HepG2 (cell line): ENCODE data around the gene STK38L. TPM values are rescaled to one million over a fixed set of nuclear protein-coding genes. Genes with fewer than 3 reads are reported as not detected.

Experiments
- BHLHE40 ChIP-seq: IDR thresholded peaks from 2 replicates; pipeline ENCODE4 v1.6.1; 2011; ENCODE audit warnings: low read length, improper control_type of control experiment
- KDM1A ChIP-seq: IDR thresholded peaks from 2 replicates; pipeline ENCODE4 v1.6.1; 2016; ENCODE audit warnings: missing compliant biosample characterization
- PHF5A ChIP-seq: IDR thresholded peaks from one replicate; pipeline ENCODE4 v1.6.1; 2018; ENCODE audit warnings: low read depth, missing genetic modification reagents; ENCODE audit not compliant: unreplicated experiment
- PITX1 ChIP-seq: sonication (generic); formaldehyde crosslinking; IDR thresholded peaks from 2 replicates; pipeline ENCODE4 v1.5.1; 2020; ENCODE audit warnings: mild to moderate bottlenecking, missing genetic modification reagents
- RARA ChIP-seq: IDR thresholded peaks from 2 replicates; pipeline ENCODE4 v1.6.1; 2016; ENCODE audit warnings: missing genetic modification reagents, missing compliant biosample characterization
- RARG ChIP-seq: sonication (generic); formaldehyde crosslinking; IDR thresholded peaks from 2 replicates; pipeline ENCODE4 v1.4.0; 2020; ENCODE audit warnings: low read depth, mild to moderate bottlenecking, missing genetic modification reagents
- REPIN1 ChIP-seq: sonication (generic); formaldehyde crosslinking; IDR thresholded peaks from 2 replicates; pipeline ENCODE4 v1.8.0; 2022; ENCODE audit warnings: missing genetic modification reagents, low read depth, mild to moderate bottlenecking, borderline replicate concordance
- SP5 ChIP-seq: IDR thresholded peaks from 2 replicates; pipeline ENCODE4 v1.6.1; 2016; ENCODE audit warnings: low read depth, borderline replicate concordance
- STAG1 ChIP-seq: sonication (generic); formaldehyde crosslinking; IDR thresholded peaks from 2 replicates; pipeline ENCODE4 v1.4.0; 2020; ENCODE audit warnings: missing genetic modification reagents
- TBP ChIP-seq: sonication (generic); formaldehyde crosslinking; IDR thresholded peaks from 2 replicates; pipeline ENCODE4 v1.5.0; 2020; ENCODE audit warnings: missing genetic modification reagents
- ZFAT ChIP-seq: sonication (generic); formaldehyde crosslinking; conservative IDR thresholded peaks from 2 replicates; pipeline ENCODE4 v1.8.1; 2023; ENCODE audit warnings: missing genetic modification reagents, inconsistent platforms
- ZFP36L2 ChIP-seq: sonication (generic); formaldehyde crosslinking; IDR thresholded peaks from 2 replicates; pipeline ENCODE4 v1.4.0; 2020; ENCODE audit warnings: missing genetic modification reagents
- ZKSCAN1 ChIP-seq: fragments of 150-350 bp; IDR thresholded peaks from 2 replicates; pipeline ENCODE4 v1.6.1; 2014; ENCODE audit warnings: low read length
- ZNF143 ChIP-seq: sonication (generic); formaldehyde crosslinking; IDR thresholded peaks from 2 replicates; pipeline ENCODE4 v1.4.0; 2020; ENCODE audit warnings: missing genetic modification reagents
- ZNF296 ChIP-seq: sonication (generic); formaldehyde crosslinking; conservative IDR thresholded peaks from 2 replicates; pipeline ENCODE4 v1.5.0; 2020; ENCODE audit warnings: mild to moderate bottlenecking, missing genetic modification reagents
- ZNF350 ChIP-seq: sonication (generic); formaldehyde crosslinking; IDR thresholded peaks from 2 replicates; pipeline ENCODE4 v1.4.0; 2020; ENCODE audit warnings: mild to moderate bottlenecking, low read depth, missing genetic modification reagents, borderline replicate concordance
- ZNF615 ChIP-seq: sonication (generic); formaldehyde crosslinking; IDR thresholded peaks from 2 replicates; pipeline ENCODE4 v1.5.0; 2020; ENCODE audit warnings: mild to moderate bottlenecking, missing genetic modification reagents, borderline replicate concordance
- ZNF619 ChIP-seq: sonication (generic); formaldehyde crosslinking; IDR thresholded peaks from 2 replicates; pipeline ENCODE4 v1.4.0; 2020; ENCODE audit warnings: mild to moderate bottlenecking, missing genetic modification reagents
- polyA plus RNA-seq, 8 experiments: library from polyadenylated mRNA; depleted of rRNA in 3 of 8; stranded (reverse) in 7 of 8; unstranded in 1 of 8; fragments of >200 nt; fragmentation: Illumina TruSeq in 4 of 8; extraction: Trizol in 4 of 8; gene quantifications; 2 replicates each; pipeline versions ENCODE4 v1.2.1 to v1.2.3, GENCODE V29; 2011 to 2016; ENCODE audit warnings: low read depth in 4 of 8, missing spikeins in 1 of 8, mixed read lengths in 1 of 8; ENCODE audit not compliant: insufficient read depth in 1 of 8
- total RNA-seq, 5 experiments: library from RNA; depleted of rRNA; stranded (reverse); fragments of >200 nt; fragmentation: Illumina TruSeq; extraction: Trizol; gene quantifications; 2 replicates each; pipeline ENCODE4 v1.2.3, GENCODE V29; 2016; ENCODE audit warnings: low read depth in 1 of 5
- TF ChIP-seq, protein P1 (sequence below): sonication (generic); formaldehyde crosslinking; IDR thresholded peaks from 2 replicates; pipeline ENCODE4 v1.9.0; 2022; ENCODE audit warnings: low read depth, missing genetic modification reagents
- TF ChIP-seq, protein P2 (sequence below): sonication (generic); formaldehyde crosslinking; IDR thresholded peaks from 2 replicates; pipeline ENCODE4 v1.4.0; 2020; ENCODE audit warnings: mild to moderate bottlenecking, missing genetic modification reagents
- TF ChIP-seq, protein P3 (sequence below): sonication (generic); formaldehyde crosslinking; IDR thresholded peaks from 2 replicates; pipeline ENCODE4 v1.5.0; 2020; ENCODE audit warnings: missing genetic modification reagents, mild to moderate bottlenecking, borderline replicate concordance
- TF ChIP-seq, protein P4 (sequence below): sonication (generic); formaldehyde crosslinking; IDR thresholded peaks from 2 replicates; pipeline ENCODE4 v1.5.0; 2020; ENCODE audit warnings: missing genetic modification reagents
- TF ChIP-seq, protein P5 (sequence below): sonication (generic); formaldehyde crosslinking; IDR thresholded peaks from 2 replicates; pipeline ENCODE4 v1.4.0; 2020; ENCODE audit warnings: low read depth, mild to moderate bottlenecking, missing genetic modification reagents

STK38L gene
- total and polyA plus RNA-seq, 2 of the 13 experiments (the other 11 are each of a cell fraction or from before 2014, with no cell fraction given): 6.1 to 26.4 TPM

DNA sequence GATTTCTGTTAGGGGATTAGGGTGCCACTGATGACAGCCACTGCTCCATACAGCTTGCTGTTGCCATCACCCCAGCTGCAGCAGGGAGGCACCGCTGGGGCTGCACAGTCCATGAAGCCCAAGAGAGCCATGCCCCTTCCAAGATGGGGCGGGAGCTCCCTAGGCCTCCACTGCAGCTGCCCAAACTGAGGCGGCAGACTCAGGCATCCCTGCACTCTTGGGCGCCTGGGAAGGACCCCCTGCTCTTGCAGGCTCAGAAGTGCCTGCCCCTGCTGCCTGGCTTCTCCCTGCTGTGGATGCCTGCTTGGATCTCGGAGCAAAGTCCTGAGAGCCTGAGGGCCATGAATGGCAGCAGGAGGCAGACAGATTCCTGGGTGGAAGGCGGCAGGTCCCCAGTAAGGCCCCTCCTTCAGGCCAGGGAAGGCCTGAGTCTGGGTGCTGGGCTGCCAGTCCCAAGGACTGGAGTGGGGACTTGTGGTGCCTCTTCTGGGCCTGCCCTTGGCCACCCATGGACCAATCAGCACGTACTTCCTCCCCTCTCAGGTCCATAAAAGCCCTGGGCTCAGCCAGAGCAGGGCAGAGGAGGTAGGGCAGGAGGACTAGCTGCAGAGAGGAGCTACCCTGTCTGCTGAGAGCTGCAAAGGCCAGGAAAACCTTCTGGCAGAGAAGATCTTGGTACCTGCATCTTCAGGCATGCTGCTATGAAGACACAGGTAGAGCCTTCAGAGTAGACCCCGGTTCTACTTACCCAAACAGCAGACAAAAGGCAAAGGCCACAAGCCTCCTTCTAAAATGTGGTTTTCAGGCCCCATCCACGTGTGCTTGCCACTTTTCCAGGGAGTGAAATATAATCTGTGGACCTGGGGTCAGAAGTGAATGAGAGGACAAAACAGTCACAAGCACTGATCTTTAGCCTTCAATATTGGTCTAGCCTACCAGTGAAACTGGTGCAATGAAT, 30.0 kb upstream of the STK38L start (continued):
- TF ChIP-seq TBP (CRISPR knock-in tag): no peak
- TF ChIP-seq, protein P1, sequence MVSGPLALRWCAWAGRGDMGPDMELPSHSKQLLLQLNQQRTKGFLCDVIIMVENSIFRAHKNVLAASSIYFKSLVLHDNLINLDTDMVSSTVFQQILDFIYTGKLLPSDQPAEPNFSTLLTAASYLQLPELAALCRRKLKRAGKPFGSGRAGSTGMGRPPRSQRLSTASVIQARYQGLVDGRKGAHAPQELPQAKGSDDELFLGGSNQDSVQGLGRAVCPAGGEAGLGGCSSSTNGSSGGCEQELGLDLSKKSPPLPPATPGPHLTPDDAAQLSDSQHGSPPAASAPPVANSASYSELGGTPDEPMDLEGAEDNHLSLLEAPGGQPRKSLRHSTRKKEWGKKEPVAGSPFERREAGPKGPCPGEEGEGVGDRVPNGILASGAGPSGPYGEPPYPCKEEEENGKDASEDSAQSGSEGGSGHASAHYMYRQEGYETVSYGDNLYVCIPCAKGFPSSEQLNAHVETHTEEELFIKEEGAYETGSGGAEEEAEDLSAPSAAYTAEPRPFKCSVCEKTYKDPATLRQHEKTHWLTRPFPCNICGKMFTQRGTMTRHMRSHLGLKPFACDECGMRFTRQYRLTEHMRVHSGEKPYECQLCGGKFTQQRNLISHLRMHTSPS: peak; percentile 30; the same call in 1 of the 2 replicates
- no peak for TF ChIP-seq STAG1 (CRISPR knock-in tag)
- TF ChIP-seq ZNF619 (CRISPR knock-in tag): peak; percentile 83
- TF ChIP-seq ZKSCAN1: no peak
- no peak for TF ChIP-seq SP5 (CRISPR knock-in tag)
- no peak; the same call in 1 of the 2 replicates for TF ChIP-seq ZNF143 (CRISPR knock-in tag)
- TF ChIP-seq, protein P2, sequence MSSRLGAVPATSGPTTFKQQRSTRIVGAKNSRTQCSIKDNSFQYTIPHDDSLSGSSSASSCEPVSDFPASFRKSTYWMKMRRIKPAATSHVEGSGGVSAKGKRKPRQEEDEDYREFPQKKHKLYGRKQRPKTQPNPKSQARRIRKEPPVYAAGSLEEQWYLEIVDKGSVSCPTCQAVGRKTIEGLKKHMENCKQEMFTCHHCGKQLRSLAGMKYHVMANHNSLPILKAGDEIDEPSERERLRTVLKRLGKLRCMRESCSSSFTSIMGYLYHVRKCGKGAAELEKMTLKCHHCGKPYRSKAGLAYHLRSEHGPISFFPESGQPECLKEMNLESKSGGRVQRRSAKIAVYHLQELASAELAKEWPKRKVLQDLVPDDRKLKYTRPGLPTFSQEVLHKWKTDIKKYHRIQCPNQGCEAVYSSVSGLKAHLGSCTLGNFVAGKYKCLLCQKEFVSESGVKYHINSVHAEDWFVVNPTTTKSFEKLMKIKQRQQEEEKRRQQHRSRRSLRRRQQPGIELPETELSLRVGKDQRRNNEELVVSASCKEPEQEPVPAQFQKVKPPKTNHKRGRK: peak; percentile 37; the same call in 1 of the 2 replicates
- TF ChIP-seq RARG (CRISPR knock-in tag): peak; percentile 97
- peak; percentile 89; the same call in 1 of the 2 replicates for TF ChIP-seq ZNF350 (CRISPR knock-in tag)
- TF ChIP-seq, protein P3, sequence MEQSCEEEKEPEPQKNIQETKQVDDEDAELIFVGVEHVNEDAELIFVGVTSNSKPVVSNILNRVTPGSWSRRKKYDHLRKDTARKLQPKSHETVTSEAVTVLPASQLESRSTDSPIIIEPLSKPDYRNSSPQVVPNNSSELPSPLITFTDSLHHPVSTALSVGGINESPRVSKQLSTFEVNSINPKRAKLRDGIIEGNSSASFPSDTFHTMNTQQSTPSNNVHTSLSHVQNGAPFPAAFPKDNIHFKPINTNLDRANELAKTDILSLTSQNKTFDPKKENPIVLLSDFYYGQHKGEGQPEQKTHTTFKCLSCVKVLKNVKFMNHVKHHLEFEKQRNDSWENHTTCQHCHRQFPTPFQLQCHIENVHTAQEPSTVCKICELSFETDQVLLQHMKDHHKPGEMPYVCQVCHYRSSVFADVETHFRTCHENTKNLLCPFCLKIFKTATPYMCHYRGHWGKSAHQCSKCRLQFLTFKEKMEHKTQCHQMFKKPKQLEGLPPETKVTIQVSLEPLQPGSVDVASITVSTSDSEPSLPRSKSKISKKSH (CRISPR knock-in tag): peak; percentile 83
- 0 out of 2 replicates have a peak, but pooled peaks have one; percentile 32 for TF ChIP-seq BHLHE40
- no peak for TF ChIP-seq ZNF615 (CRISPR knock-in tag)
- TF ChIP-seq, protein P4, sequence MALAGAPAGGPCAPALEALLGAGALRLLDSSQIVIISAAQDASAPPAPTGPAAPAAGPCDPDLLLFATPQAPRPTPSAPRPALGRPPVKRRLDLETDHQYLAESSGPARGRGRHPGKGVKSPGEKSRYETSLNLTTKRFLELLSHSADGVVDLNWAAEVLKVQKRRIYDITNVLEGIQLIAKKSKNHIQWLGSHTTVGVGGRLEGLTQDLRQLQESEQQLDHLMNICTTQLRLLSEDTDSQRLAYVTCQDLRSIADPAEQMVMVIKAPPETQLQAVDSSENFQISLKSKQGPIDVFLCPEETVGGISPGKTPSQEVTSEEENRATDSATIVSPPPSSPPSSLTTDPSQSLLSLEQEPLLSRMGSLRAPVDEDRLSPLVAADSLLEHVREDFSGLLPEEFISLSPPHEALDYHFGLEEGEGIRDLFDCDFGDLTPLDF (CRISPR knock-in tag): no peak
- no peak for TF ChIP-seq ZFAT (CRISPR knock-in tag)
- no peak for TF ChIP-seq ZNF296 (CRISPR knock-in tag)
- TF ChIP-seq PITX1: peak; percentile 80
- peak; percentile 88 for TF ChIP-seq RARA (CRISPR knock-in tag)
- TF ChIP-seq, protein P5, sequence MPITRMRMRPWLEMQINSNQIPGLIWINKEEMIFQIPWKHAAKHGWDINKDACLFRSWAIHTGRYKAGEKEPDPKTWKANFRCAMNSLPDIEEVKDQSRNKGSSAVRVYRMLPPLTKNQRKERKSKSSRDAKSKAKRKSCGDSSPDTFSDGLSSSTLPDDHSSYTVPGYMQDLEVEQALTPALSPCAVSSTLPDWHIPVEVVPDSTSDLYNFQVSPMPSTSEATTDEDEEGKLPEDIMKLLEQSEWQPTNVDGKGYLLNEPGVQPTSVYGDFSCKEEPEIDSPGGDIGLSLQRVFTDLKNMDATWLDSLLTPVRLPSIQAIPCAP (CRISPR knock-in tag): no peak
- TF ChIP-seq REPIN1 (CRISPR knock-in tag): peak; percentile 62
- TF ChIP-seq KDM1A (CRISPR knock-in tag): no peak
- peak; percentile 66 for TF ChIP-seq PHF5A (CRISPR knock-in tag)
- TF ChIP-seq ZFP36L2 (CRISPR knock-in tag): no peak
